Smooth muscle cell (in vitro differentiated cells): ENCODE measurements around the gene AHNAK2. TPM values are rescaled to one million over a fixed set of nuclear protein-coding genes. Genes with fewer than 3 reads are reported as not detected.
"Not testable (repeated sequence)": the region's sequence is repeated elsewhere in the genome, so short reads cannot be mapped to it uniquely, and the experiment has no call there.

Experiments
- DNase-seq: peaks from one replicate; lab custom pipeline; 2025; ENCODE audit not compliant: unreplicated experiment; lab: John Stamatoyannopoulos, UW
- H2AFZ ChIP-seq: fragments of 200-600 bp; sonication (generic); 2 replicates; pipeline ENCODE4 v1.6.0; 2016; ENCODE audit warnings: antibody characterized with exemption, low read depth, mild to moderate bottlenecking
- H3F3A ChIP-seq: fragments of 200-600 bp; sonication (generic); 2 replicates; pipeline ENCODE4 v1.6.0; 2017; ENCODE audit warnings: antibody characterized with exemption, low read depth
- H3K27ac ChIP-seq: fragments of 200-600 bp; sonication (generic); 2 replicates; pipeline ENCODE4 v1.5.1; 2016; ENCODE audit warnings: low read depth, mild to moderate bottlenecking
- H3K27me3 ChIP-seq: fragments of 200-600 bp; sonication (generic); 2 replicates; pipeline ENCODE4 v1.6.1; 2016; ENCODE audit warnings: low read depth, mild to moderate bottlenecking
- H3K36me3 ChIP-seq: fragments of 200-600 bp; sonication (generic); 2 replicates; pipeline ENCODE4 v1.5.1; 2016; ENCODE audit warnings: low read depth
- H3K4me1 ChIP-seq: fragments of 200-600 bp; sonication (generic); 2 replicates; pipeline ENCODE4 v1.5.1; 2016; ENCODE audit warnings: low read depth
- H3K4me2 ChIP-seq: fragments of 200-600 bp; sonication (generic); 2 replicates; pipeline ENCODE4 v1.6.0; 2016; ENCODE audit warnings: mild to moderate bottlenecking
- H3K4me3 ChIP-seq: fragments of 200-600 bp; sonication (generic); 2 replicates; pipeline ENCODE4 v1.5.1; 2016; ENCODE audit warnings: mild to moderate bottlenecking
- H3K79me2 ChIP-seq: fragments of 200-600 bp; sonication (generic); 2 replicates; pipeline ENCODE4 v1.6.0; 2016; ENCODE audit warnings: low read depth, mild to moderate bottlenecking
- H3K9ac ChIP-seq: fragments of 200-600 bp; sonication (generic); 2 replicates; pipeline ENCODE4 v1.6.0; 2016; ENCODE audit warnings: low read depth
- H3K9me3 ChIP-seq: fragments of 200-600 bp; sonication (generic); replicated peaks from 2 replicates; pipeline ENCODE4 v1.5.1; 2016; ENCODE audit warnings: low read depth
- H4K20me1 ChIP-seq: fragments of 200-600 bp; sonication (generic); 2 replicates; pipeline ENCODE4 v1.6.0; 2016; ENCODE audit warnings: low read depth
- CTCF ChIP-seq: fragments of 200-600 bp; sonication (generic); IDR thresholded peaks from 2 replicates; pipeline ENCODE4 v1.5.1; 2017; ENCODE audit warnings: borderline replicate concordance, mild to moderate bottlenecking, antibody characterized with exemption; ENCODE audit not compliant: insufficient read depth, poor library complexity, severe bottlenecking
- WGBS: methylation state at CpG from one replicate; pipeline ENCODE4 v1.1.7; 2016; ENCODE audit warnings: low lambda C conversion rate; 5-methylcytosine and 5-hydroxymethylcytosine counted together
- polyA plus RNA-seq: library from polyadenylated mRNA; unstranded; fragments of >200 nt; fragmentation: Nextera tagmentation; extraction: Ambion mirVana; gene quantifications from 2 replicates; pipeline ENCODE4 v1.2.1, GENCODE V29; 2016
- total RNA-seq: library from RNA; depleted of rRNA; stranded (reverse); fragments of >200 nt; gene quantifications from 2 replicates; pipeline ENCODE4 v1.2.3, GENCODE V29; 2014

AHNAK2 gene
- total and polyA plus RNA-seq, 2 experiments from 2014 or later = 10.3 to 53.8 TPM

GRCh38 chr14:104924421-104925213, 53.6 kb downstream of the AHNAK2 start, which contains the start of gene PLD4:
Gene PLD4 (plus strand): TSS chr14:104924879. CDS start chr14:104927141, 2,262 bp downstream.
- H3K27ac ChIP-seq = no peak within 1 kb of the TSS
- no peaks in the 10 kb centered on the region for H3K4me1 ChIP-seq
- H3K9ac ChIP-seq = no peak within 1 kb of the TSS
- no peaks in the 10 kb centered on the region for H3K36me3 ChIP-seq
- H3K4me3 ChIP-seq = no peak within 1 kb of the TSS
- no peak within 1 kb of the TSS for H3K4me2 ChIP-seq
- H3K9me3 ChIP-seq = no peaks in the 10 kb centered on the region
- H4K20me1 ChIP-seq = no peaks in the 10 kb centered on the region
- no peaks in the 10 kb centered on the region for H3K27me3 ChIP-seq
- no peak for DNase-seq
- H2AFZ ChIP-seq = no peak within 1 kb of the TSS
- no peaks in the 10 kb centered on the region for H3K79me2 ChIP-seq
- no peak for TF ChIP-seq CTCF
- WGBS = 84% methylated on average over 14 of the region's 14 CpGs
- no peaks in the 10 kb centered on the region for H3F3A ChIP-seq

- Histone ChIP-seq H3K4me3 (no peak overlapping the region), H3K36me3 (no peaks in the 10 kb centered on the region), H3K4me1 (no peaks in the 10 kb centered on the region), H3K9me3 (no peaks in the 10 kb centered on the region), H3K4me2 (no peak overlapping the region), H3F3A (no peaks in the 10 kb centered on the region), H3K9ac (no peak overlapping the region), H3K79me2 (no peaks in the 10 kb centered on the region), H2AFZ (no peak overlapping the region), H3K27ac (no peak overlapping the region), H4K20me1 (no peaks in the 10 kb centered on the region), H3K27me3 (no peaks in the 10 kb centered on the region)
- WGBS = 92% methylated on average over 4 of the region's 4 CpGs
- DNase-seq = no peak
- no peak for TF ChIP-seq CTCF
Measured at GRCh38 chr14:104923640-104924420, 54.3 kb downstream of the AHNAK2 start.

- no peaks in the 10 kb centered on the region for H3K4me1 ChIP-seq
- no peak for DNase-seq
- H3K36me3 ChIP-seq = no peaks in the 10 kb centered on the region
- no peak for TF ChIP-seq CTCF
- no peak overlapping the region for H2AFZ ChIP-seq
- no peak overlapping the region for H3K4me3 ChIP-seq
- H3K9me3 ChIP-seq = no peaks in the 10 kb centered on the region
- H3K9ac ChIP-seq = no peak overlapping the region
- H4K20me1 ChIP-seq = no peaks in the 10 kb centered on the region
- WGBS = 64% methylated on average over 3 of the region's 3 CpGs
- H3F3A ChIP-seq = no peaks in the 10 kb centered on the region
- no peak overlapping the region for H3K27ac ChIP-seq
- no peaks in the 10 kb centered on the region for H3K79me2 ChIP-seq
- H3K27me3 ChIP-seq = peaks cover 2% of the 10 kb centered on the region
- no peak overlapping the region for H3K4me2 ChIP-seq
Measured at GRCh38 chr14:104919993-104920315, 58.2 kb downstream of the AHNAK2 start.

GRCh38 chr14:104919152-104919992, 58.8 kb downstream of the AHNAK2 start:
- not testable (repeated sequence) for H2AFZ ChIP-seq

More at GRCh38 chr14:104919152-104919992, 58.8 kb downstream of the AHNAK2 start:
- H3K79me2 ChIP-seq, H3K4me2 ChIP-seq, H3K27me3 ChIP-seq, H3K9me3 ChIP-seq, H3K4me3 ChIP-seq, H3K27ac ChIP-seq, H3K36me3 ChIP-seq, H3K4me1 ChIP-seq, H3F3A ChIP-seq, H4K20me1 ChIP-seq, H3K9ac ChIP-seq, DNase-seq: not testable (repeated sequence)
- 79% methylated on average over 12 of the region's 12 CpGs for WGBS
